K562 (cell line): ENCODE measurements around the gene PDCD1. TPM values are rescaled to one million over a fixed set of nuclear protein-coding genes. Genes with fewer than 3 reads are reported as not detected.

Experiments
- BMI1 ChIP-seq: fragments of 150-350 bp; IDR thresholded peaks from 2 replicates; pipeline ENCODE4 v1.6.1; 2014; ENCODE audit warnings: low read length
- CBX3 ChIP-seq, 2 experiments: IDR thresholded peaks; 1 replicate in 1 of 2; 2 replicates in 1 of 2; pipeline ENCODE4 v1.6.1; 2012; ENCODE audit warnings: inconsistent platforms in 2 of 2, low read length in 2 of 2, borderline replicate concordance in 1 of 2, control low read depth in 1 of 2
- ELF4 ChIP-seq: fragments of 450-650 bp; formaldehyde crosslinking; IDR thresholded peaks from 2 replicates; pipeline ENCODE4 v1.4.0; 2022; ENCODE audit warnings: missing genetic modification characterization
- KLF16 ChIP-seq: IDR thresholded peaks from 2 replicates; pipeline ENCODE4 v1.6.1; 2016; ENCODE audit warnings: antibody characterized with exemption
- MAFF ChIP-seq: IDR thresholded peaks from 2 replicates; pipeline ENCODE4 v1.6.1; 2012; ENCODE audit warnings: low read length, improper control_type of control experiment
- MCM2 ChIP-seq: fragments of 450-650 bp; IDR thresholded peaks from 2 replicates; pipeline ENCODE4 v1.6.1; 2017; ENCODE audit warnings: low read depth, mild to moderate bottlenecking
- PREB ChIP-seq: sonication (generic); formaldehyde crosslinking; IDR thresholded peaks from 2 replicates; pipeline ENCODE4 v1.8.1; 2023; ENCODE audit warnings: mild to moderate bottlenecking, missing genetic modification reagents
- TAF9B ChIP-seq: fragments of 450-650 bp; IDR thresholded peaks from 2 replicates; pipeline ENCODE4 v1.6.1; 2018; ENCODE audit warnings: mild to moderate bottlenecking; ENCODE audit not compliant: partially characterized antibody
- ZNF76 ChIP-seq: fragments of 250-450 bp; sonication (Bioruptor Pico); IDR thresholded peaks from 2 replicates; pipeline ENCODE4 v1.4.0; 2020; ENCODE audit warnings: mild to moderate bottlenecking, moderate library complexity, borderline replicate concordance
- polyA plus RNA-seq, 8 experiments: library from polyadenylated mRNA; depleted of rRNA in 4 of 8; stranded (reverse) in 5 of 8; unstranded in 3 of 8; fragments of >200 nt; fragmentation: Nextera tagmentation in 2 of 8; fragmentation: Illumina TruSeq in 1 of 8; extraction: Ambion mirVana in 2 of 8; extraction: Trizol in 1 of 8; gene quantifications; 2 replicates each; pipeline versions ENCODE4 v1.2.1 to v1.2.3, GENCODE V29; 2011 to 2014; ENCODE audit warnings: inconsistent platforms in 1 of 8, missing spikeins in 1 of 8
- total RNA-seq, 7 experiments: library from RNA; depleted of rRNA in 6 of 7; stranded (reverse); fragments of >200 nt in 6 of 7; fragmentation: Illumina TruSeq in 2 of 7; extraction: Trizol in 2 of 7; gene quantifications; 2 replicates each; pipeline versions ENCODE4 v1.2.1 to v1.2.3, GENCODE V29; 2011 to 2021; ENCODE audit warnings: low replicate concordance in 1 of 7
- TF ChIP-seq, protein P1 (sequence below), 2 experiments: fragments of 450-650 bp in 1 of 2; sonication (generic) in 1 of 2; formaldehyde crosslinking in 1 of 2; IDR thresholded peaks; 2 replicates each; pipeline versions ENCODE4 v1.7.1 to v1.9.0; 2016 to 2022; ENCODE audit warnings: inconsistent platforms in 1 of 2, mild to moderate bottlenecking in 1 of 2, missing genetic modification reagents in 1 of 2
- TF ChIP-seq, protein P2 (sequence below), 2 experiments: fragments of 450-650 bp; IDR thresholded peaks; 2 replicates each; pipeline ENCODE4 v1.6.1; 2016
- TF ChIP-seq, protein P3 (sequence below): fragments of 450-650 bp; IDR thresholded peaks from 2 replicates; pipeline ENCODE4 v1.6.1; 2017; ENCODE audit warnings: antibody characterized with exemption

PDCD1 gene
- total and polyA plus RNA-seq, 9 of the 15 experiments (the other 6 are each of a cell fraction or from before 2014, with no cell fraction given) = 0.15 to 2.5 (median 1.0) TPM; not detected in 2

DNA sequence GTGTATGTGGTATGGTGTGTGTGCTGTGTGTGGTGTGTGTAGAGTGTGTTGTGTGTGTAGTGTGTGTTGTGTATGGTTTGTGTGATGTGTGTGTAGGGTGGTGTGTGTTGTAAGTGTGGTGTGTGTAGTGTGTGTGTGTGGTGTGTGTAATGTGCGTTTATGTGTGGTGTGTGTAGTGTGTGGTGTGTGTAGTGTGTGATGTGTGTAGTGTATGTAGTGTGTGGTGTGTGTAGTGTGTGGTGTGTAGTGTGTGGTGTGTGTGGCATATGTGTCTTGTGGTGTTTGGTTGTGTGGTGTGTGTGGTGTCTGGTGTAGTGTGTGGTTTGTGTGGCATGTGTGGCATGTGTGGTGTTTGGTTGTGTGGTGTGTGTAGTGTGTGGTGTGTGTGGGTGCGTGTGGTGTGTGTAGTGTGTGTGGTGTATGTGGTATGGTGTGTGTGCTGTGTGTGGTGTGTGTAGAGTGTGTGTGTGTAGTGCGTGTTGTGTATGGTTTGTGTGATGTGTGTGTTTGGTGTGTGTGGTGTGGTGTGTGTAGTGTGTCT lies 6.8 kb upstream of the PDCD1 start (continued):
- TF ChIP-seq CBX3 (IDR thresholded peaks at IDR 0.05; ENCODE audit: borderline replicate concordance in 1 of 2, low read length in 2 of 2) (0 out of 3 replicates have a peak, but pooled peaks of 1 of the 2 experiments have one; percentile 45), MAFF (no peak), ELF4 (CRISPR knock-in tag) (no peak), ZNF76 (CRISPR knock-in tag) (no peak), KLF16 (no peak), PREB (CRISPR knock-in tag) (no peak), TAF9B (no peak), BMI1 (no peak), MCM2 (no peak)
- TF ChIP-seq, protein P1, sequence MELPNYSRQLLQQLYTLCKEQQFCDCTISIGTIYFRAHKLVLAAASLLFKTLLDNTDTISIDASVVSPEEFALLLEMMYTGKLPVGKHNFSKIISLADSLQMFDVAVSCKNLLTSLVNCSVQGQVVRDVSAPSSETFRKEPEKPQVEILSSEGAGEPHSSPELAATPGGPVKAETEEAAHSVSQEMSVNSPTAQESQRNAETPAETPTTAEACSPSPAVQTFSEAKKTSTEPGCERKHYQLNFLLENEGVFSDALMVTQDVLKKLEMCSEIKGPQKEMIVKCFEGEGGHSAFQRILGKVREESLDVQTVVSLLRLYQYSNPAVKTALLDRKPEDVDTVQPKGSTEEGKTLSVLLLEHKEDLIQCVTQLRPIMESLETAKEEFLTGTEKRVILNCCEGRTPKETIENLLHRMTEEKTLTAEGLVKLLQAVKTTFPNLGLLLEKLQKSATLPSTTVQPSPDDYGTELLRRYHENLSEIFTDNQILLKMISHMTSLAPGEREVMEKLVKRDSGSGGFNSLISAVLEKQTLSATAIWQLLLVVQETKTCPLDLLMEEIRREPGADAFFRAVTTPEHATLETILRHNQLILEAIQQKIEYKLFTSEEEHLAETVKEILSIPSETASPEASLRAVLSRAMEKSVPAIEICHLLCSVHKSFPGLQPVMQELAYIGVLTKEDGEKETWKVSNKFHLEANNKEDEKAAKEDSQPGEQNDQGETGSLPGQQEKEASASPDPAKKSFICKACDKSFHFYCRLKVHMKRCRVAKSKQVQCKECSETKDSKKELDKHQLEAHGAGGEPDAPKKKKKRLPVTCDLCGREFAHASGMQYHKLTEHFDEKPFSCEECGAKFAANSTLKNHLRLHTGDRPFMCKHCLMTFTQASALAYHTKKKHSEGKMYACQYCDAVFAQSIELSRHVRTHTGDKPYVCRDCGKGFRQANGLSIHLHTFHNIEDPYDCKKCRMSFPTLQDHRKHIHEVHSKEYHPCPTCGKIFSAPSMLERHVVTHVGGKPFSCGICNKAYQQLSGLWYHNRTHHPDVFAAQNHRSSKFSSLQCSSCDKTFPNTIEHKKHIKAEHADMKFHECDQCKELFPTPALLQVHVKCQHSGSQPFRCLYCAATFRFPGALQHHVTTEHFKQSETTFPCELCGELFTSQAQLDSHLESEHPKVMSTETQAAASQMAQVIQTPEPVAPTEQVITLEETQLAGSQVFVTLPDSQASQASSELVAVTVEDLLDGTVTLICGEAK (IDR thresholded peaks at IDR 0.05) = no peak
- TF ChIP-seq, protein P1 (CRISPR knock-in tag; IDR thresholded peaks at IDR 0.05) = no peak
- TF ChIP-seq, protein P2, sequence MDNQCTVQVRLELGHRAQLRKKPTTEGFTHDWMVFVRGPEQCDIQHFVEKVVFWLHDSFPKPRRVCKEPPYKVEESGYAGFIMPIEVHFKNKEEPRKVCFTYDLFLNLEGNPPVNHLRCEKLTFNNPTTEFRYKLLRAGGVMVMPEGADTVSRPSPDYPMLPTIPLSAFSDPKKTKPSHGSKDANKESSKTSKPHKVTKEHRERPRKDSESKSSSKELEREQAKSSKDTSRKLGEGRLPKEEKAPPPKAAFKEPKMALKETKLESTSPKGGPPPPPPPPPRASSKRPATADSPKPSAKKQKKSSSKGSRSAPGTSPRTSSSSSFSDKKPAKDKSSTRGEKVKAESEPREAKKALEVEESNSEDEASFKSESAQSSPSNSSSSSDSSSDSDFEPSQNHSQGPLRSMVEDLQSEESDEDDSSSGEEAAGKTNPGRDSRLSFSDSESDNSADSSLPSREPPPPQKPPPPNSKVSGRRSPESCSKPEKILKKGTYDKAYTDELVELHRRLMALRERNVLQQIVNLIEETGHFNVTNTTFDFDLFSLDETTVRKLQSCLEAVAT (IDR thresholded peaks at IDR 0.05) = peak in 1 of 2 experiments; percentile 25; a peak in 1 of 4 replicates
- TF ChIP-seq, protein P3, sequence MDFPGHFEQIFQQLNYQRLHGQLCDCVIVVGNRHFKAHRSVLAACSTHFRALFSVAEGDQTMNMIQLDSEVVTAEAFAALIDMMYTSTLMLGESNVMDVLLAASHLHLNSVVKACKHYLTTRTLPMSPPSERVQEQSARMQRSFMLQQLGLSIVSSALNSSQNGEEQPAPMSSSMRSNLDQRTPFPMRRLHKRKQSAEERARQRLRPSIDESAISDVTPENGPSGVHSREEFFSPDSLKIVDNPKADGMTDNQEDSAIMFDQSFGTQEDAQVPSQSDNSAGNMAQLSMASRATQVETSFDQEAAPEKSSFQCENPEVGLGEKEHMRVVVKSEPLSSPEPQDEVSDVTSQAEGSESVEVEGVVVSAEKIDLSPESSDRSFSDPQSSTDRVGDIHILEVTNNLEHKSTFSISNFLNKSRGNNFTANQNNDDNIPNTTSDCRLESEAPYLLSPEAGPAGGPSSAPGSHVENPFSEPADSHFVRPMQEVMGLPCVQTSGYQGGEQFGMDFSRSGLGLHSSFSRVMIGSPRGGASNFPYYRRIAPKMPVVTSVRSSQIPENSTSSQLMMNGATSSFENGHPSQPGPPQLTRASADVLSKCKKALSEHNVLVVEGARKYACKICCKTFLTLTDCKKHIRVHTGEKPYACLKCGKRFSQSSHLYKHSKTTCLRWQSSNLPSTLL = no peak
